ENCODE results near the gene PHACTR1.

Gene PHACTR1

DNA sequence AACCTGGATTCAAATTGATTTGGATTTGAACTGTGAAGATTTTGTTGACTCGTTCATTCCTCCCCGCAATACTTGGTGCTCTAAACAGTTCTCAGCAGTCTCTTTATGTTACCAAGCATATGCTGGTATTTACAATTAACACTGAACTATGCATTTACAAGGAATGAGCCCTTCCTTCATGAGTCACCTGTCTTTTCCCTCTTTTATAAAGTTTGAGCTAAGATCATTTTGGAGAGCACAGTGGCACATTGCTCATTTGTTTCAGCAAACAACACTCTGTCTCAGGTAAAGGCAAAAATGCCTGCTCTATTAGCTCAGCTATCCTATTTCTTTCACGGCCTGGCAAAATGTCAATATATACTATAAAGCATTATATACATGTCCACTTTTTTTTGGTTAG lies 285.4 kb downstream of the PHACTR1 start:
- no peak for DNase-seq

DNA sequence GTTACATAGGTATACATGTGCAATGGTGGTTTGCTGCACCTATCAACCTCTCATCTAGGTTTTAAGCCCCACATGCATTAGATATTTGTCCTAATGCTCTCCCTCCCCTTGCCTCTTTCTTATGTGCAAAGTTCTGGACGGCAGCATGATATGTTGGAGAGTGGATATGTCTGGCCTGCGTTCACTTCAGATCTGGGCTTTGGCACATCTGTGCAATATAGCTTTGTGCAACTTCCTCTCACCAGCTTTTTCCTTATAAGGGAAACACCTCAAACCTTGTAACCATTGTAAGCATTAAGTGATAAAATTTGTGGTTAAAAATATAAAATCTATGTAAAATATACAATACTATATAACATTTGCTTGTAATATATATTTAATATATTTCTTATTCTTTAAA lies 288.0 kb downstream of the PHACTR1 start:
- no peak for DNase-seq

DNA sequence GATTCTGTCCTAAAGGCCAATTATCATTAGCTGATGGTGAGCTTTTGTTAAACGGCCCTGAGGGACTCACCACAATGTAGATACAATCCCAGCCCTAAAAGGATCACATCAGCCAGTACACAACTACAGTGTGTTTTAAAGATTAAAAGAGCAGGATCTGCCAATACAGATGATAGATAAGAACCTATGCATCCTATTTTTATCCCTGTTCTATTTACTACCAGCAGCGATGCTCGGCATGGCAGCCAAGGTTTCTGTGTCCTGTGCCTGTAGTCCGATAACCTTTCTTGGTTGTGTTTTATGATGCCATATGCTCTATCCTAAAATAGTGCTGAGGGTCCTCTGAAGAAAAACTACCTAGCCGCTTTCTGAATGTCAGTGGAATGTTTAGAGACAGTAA lies 289.4 kb downstream of the PHACTR1 start:
- no peak for DNase-seq

DNA sequence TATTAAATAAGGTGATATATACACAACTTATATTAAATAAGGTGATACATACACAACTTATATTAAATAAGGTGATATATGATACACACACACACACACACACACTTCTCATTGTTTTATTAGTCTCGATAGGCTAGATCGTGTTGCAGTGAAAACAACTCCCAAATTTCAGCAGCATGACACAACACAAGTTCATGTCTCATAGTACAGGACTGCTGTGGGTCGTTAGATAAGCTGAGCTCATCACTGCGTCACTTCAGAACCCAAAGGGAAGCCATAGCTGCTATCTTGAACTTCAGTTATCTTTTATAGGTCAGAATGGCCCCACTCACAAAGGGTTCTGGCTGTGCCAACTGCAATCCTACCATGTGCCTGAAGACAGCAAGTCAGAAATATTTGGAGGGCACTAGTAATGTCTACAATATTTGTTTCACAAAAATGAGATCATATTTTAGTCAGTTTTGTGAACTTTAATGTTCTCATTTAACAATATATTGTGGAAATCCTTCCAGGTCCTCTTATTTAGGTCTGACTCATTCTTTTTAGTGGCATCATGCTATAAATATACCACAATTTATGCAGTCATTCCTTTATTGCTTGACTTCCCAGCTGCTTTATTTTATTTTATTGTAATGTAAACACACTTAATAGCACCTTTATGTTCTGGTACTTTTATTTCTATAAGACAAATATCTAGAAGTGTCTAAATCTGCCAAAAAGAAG lies 290.2 kb downstream of the PHACTR1 start:
- no peak for DNase-seq

DNA sequence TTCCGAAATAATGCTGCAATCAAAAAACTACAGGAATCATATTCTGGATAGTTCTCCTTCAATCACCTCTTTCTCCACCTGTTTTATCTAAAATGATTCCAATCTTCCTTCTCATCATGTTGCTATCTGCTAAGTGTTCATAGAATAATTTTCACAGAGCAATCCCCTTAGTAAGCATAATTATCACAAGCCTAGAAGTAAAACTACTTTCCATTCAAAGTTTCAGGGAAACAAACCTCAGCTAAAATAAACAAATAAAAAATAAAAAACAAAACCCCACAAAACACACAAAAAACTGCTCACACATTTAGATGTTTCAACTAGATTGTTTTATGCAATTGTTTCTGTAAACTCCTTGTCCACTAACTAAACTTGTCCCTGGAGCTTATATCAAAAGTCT lies 291.2 kb downstream of the PHACTR1 start:
- no peak for DNase-seq

DNA sequence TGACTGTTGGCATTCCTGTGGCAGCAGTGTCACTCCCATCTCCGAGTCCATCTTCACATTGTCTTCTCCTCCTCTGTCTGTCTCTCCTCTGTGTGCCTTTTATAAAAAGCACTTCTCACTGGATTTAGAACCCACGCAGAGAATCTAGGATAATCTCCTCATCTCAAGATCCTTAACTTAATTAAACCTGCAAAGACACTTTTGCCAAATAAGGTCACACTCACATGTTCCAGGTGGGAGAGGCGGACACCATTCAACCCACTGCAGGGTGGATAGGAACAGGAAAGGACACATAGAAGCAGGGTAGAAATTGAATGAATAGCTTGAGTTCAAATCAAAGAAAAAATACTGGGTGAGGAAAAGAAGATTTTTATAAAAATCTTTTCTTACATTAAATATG lies 292.5 kb downstream of the PHACTR1 start:
- no peak for DNase-seq

DNA sequence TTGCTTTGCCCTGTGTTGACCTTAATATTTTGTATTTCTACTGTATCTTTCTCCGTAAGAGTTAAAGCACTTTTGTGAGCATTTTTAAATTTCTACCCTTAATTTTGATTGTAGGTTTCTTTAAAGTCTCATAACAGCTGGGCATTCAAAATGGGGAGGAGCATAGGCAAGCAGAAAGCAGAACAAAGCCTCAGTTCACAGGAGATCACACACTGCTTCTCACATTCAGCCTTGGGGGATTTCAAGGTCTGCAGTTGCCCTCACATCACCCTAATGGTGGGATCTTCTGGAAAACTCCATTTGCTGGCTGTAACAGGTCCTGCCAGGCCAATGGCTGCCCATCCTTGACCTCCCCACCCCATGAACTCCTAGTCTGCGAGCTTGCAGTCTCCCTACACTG lies 292.9 kb downstream of the PHACTR1 start:
- DNase-seq: no peak

DNA sequence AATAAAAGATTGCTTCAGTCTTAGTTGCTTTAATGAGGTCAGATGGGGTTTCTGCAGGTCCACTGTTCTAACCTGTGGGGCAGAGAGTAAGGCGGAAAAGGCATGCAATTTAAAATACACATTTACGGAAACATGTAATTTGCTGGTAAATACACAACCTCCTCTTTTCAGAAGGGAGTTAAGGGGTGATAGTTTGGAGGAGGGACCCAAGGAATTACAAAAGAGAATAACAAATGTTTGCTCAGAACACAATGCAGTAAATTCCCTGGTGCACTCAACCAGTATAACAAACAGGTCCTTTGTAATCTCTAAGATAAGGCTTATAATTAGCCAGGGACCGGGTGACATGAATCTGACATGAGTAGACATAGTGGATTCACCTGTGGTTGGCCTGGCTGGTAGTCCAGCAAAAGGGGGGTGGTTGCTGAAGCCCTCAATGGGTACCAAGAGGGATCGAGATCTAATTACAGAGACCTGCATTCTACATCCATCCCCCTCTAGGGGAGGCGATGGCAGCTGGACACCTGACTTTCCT lies 295.1 kb downstream of the PHACTR1 start:
- DNase-seq: no peak

DNA sequence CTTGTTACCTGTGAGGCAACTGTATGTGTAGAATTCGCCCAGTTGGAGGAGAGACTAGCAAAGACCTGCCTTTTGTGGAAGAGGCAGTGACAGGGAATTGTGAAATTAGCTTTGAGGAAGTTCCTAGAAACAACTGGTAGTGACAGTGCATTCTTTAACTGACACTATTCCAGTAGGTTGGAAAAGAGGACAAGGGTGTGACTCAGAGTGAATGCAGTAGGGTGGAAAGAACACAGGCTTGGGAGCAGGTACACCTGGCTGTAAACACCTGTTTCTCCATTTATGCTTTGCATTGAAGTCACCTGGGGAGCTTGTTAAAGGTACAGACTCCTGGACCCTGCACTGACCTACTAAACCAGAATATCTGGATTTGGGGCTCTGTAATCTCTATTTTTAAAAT lies 295.7 kb downstream of the PHACTR1 start:
- no peak for DNase-seq

DNA sequence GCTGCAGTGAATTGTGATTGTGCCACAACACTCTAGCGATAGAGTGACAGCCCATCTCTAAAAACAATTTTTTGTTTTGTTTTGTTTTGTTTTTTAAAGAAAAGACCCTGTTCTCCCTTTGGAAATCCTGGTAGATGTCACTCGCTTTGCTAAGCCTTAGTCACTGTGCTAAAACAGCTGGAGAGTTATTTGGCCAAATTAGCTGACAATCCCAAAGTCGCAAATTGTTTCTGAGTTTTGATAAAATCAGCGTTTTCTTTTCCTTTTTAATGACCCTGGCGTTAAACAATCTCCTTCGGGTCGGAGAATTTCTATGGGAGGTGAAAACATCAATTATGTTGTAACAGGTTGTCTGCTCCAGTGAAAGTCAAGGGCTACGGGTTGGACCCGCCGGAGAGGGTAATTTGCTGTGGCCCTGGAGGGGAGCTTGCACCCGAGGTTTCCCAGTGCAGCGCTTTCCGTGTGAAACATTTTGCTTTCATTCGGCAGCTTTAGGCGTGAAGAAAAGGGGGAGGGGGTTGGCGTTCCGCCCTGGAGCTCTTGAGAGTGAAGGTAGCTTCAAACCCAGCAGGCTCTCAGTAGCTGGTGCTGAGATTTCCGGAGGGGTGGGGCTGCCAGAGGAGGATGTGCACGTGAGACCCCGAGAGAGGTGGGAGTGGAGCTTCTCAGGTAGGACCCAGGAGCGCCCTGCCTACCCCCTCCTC lies 296.6 kb downstream of the PHACTR1 start:
- DNase-seq: no peak

DNA sequence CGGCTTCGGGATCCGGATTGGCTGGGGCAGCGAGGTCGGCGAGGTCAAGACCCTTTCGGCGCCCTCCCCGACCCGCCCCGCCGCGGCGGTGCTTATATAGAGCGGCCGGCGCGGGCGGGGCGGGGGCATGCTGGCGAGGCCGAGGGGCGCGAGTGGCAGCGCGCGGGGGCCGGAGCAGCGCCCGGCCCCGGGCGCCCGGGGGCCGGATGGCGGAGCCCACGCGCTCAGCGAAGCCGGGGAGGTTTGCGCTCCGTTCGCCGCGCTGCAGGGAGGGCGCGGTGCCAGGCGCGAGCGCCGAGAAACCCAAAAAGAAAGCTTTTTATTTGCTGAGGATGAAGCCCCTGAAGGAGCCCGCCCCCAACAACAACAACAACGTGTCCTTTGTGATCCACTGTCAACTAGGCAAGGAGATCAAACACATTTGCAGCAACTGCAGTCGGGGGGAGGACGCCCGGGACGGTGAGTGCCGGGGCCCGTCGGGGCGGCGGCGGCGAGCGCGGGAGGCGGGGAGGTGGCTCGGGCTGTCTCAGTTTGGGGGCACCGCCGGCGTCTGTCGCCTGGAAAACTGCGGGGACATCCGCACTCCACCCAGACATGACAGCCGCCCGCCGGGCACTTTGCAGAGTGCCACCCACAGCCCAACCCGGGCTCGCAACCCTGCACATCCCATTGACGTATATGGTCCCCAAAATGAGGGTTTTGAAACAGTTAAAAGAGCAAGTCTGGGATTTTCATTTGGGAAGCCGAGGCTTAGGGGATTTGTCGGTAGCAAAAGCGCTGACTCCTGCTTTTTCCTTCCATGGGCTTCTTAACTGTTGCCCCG lies 297.3 kb downstream of the PHACTR1 start:
- DNase-seq: no peak

DNA sequence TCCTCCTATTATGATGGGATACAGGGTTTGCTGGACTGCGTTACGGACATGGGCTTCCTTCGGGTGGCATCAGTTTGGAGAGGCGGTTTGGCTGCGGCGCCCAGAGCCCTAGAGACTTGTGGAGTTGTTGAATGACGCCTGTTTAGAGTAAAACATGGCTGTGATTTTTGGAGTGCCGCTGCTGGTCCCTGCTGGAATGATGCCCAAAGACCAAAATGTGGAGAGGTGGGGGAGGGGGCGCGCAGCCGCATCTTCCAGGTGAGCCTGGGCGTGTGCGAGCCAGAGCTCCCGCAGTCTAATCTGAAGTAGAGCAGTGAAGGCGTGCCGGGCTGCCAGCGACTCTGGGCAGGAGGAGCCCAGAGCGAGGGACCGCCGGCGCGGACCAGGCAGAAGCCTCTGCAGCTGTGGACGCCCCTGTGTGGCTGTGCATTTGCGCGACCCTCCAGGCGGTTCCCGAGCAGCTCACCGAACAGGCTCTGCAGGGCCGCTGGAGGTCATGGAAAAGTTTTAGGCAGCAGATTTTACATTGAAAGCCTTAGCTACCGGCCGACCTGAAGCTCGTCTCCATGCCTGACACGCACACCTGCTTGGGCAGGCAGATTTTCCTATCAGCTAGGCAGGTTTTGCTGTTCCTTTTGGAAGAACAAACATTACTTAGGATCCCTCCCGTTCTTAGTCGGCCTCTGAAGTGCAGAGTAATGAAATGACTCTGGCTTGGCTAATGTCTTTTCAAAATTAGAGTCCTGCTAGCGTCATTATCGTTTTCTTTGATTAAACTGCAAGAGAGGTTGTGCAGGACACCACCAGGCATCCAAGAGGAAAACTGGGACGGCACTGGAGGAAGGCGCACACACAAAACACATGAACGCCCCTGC lies 298.2 kb downstream of the PHACTR1 start:
- DNase-seq: no peak

DNA sequence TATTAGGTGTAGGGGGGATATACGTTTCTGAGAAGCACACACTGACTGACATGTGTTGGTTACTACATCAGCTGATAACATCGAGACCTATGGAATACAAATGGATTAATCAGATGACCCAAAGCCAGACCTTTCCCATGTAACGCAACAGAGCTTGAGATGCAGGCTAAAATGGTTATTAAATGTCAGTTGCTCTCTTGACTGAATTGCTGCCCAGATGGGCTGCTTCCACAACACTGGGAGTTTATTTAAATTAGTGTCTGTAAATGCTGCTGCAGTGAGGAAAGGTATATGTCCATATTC lies 298.8 kb downstream of the PHACTR1 start:
- no peak for DNase-seq

DNA sequence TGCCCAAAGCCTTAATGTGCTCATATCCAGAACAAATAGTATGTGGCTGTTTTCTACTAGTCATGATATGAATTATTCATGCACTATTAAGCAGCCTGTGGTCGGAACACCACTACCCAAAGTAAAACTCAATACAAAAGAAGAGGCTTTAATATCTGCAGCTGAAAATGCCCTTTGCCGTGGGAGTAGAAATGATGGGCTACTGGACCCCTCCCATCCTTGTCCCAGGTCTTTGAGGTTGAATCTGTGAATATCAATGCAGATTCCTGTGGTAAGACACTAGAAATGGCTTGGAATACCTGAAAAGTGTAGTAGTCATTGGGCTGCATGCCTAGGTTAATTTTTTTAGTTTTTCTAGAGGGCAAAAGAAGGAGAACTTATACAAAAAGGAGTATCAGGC lies 308.0 kb downstream of the PHACTR1 start:
- DNase-seq: no peak

DNA sequence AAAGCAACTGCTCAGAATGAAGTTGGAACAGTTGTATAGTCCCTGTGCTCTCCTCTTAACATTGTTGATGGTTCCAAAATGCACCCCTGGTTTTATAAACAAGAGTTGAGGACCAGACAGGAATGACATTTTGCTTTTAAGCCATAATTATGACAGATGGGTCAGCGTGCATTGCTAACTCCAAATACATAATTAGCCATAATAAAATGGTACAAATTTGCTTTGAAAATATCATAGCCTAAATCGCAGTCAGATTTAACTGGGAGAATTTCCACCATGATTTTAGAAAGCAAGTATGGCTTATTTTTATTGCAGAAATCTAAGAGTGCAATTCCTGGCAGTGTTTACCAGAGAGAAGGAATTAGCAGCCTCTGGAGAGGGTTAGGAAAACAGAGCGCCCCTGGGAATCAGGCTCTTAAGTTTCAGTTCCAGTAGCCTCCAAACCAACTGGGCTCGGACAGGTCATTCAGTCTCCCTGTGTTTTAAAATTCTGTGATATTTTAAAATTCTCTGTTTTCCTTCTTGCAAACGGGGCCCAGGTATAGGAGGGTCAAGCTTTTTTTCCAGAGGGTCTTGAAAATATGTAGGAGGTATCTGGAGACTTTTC lies 309.4 kb downstream of the PHACTR1 start:
- DNase-seq: no peak

DNA sequence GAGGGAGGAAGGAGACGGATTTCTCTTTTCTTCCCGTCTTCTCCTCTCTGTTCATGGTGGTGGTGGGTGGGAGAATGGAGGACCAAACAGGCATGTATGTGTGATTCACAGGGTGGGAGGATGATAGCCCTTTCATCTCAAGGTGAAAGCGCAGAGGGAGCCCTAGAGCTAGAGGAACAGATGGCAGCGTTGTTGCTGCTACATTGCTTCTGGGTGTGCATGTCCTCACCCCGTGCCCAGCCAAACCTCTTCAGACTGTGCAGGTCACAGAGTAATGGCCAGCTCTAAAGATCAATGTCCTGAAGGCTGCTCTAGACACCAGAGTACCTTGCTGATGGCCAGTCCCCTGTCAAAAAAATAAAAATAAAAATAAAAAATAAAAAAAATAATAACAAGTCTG lies 310.0 kb downstream of the PHACTR1 start:
- DNase-seq: no peak

DNA sequence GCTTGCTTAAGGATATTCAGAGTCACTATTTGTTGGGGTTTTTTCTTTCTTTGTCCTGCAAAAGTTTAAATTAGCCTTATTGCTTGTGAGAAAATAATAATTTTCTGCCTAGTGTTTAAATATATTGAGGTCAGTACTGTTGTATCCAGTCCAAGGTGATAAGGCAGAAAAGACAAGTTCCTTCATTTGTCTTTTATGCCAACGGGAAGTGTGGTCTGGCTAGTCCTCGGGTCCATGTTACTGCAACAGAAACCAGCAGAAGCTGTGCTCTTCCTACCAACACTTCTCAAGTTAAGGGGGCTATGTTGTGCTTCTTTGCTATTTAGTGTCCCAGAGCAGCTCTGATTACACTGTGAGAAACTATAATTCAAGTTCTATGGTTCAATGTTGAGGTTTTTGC lies 310.6 kb downstream of the PHACTR1 start:
- no peak for DNase-seq

DNA sequence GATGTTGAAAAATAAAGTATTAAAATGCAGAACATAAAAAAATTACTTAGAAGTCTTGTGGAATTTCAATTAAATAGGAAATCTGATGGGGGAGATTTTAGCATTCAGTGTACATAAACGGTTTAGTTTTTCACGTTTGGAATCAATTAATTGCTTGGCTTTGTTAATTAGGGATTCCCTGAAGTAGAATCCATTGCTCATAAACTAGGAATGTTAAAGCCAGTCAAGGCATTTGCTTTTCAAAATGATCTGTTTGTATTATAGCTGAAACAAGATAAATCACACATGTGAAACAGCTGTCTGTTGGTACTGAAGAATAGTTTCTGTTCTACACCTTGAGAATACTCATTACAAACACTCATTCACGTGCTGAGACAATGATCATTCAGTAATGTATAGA lies 313.8 kb downstream of the PHACTR1 start:
- no peak for DNase-seq

DNA sequence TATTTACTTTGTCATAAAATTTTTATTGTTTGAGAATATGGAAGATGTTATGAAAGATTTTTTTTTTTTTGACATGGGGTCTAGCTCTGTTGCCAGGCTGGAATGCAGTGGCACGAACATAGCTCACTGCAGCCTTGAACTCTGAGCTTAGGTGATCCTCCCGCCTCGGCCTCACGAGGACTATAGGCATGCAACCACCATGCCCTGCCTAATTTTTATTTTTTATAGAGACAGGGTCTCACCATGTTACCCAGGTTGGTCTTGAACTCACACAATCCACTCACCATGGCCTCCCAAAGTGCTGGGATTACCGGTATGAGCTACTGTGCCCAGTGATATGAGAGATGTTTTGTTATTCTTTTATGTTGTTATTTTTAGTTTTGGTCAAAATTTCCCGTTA lies 316.0 kb downstream of the PHACTR1 start:
- DNase-seq: no peak

DNA sequence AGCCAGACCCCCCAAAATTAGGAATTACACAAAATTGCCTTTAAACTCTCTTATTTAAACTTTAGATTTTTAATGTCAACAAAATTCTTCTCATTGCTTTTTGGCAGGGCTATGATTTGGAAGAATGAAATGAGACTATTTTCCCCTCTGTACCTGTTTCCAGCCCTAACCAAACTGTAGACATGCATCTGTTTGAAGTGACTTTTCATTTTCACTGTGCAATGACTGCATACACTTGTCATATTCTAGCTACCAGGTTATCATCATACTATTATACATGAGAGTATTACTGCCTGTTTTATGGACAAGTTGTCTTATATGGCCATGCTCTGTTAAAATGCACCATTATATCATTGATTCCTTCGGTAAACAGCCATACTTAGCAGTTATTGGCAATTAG lies 316.6 kb downstream of the PHACTR1 start:
- no peak for DNase-seq

DNA sequence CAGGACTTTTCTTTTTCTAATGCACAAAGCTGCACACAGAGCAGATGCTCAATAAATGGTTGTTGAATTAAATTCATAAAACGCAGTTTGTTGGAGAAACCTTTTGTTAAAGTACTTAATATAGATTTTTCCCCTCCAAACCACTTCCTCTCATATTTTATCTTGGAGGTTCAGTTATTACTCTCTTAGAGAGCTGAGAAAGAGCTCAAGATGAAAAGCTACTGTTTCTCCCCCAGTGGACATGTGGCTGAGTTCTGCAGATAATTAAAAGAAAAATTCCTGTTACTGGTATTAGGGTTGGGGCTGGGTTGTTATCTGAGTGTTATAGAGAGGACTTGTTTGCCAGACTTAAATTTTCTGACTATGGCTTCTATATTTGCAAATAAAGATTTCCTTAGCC lies 317.7 kb downstream of the PHACTR1 start:
- DNase-seq: no peak

DNA sequence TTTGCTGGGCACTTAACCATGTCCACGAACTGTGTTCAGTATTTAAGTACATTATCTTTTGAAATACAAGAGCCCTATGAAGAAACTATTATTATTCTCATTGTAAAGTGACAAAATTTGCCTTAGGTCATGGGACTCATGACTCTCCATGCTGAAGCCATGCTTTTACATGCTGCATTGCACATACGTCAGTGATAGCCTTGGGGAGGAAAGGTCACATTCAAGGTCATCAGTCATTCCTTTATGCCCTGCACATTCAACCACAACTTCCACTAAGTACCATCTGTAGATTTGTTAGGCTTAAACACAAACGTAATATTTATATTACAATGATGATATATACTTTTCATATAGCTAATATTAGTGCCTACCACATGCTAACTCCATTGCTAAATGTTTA lies 319.0 kb downstream of the PHACTR1 start:
- DNase-seq: no peak

DNA sequence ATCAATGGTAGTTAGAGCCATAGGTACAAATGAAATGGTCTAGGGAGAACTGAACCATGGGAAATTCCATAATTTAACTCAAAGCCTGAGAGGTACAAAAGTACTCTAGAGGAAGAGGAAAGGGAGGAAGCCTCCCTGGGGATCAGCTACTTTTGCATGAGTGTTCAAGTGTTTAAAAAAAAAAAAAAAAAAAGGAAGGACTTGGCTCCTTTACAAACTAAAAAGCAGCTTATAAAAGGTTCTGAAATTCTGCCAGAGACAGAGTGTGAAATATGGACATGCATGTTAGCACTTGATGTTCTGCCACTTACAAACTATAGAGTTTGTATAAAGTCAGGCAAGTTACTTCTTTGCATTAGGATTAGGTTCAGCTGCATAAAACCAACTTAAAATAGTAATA lies 321.7 kb downstream of the PHACTR1 start:
- no peak for DNase-seq

Data from NCI-H1694 (cell line).